Liver (tissue), 9 donors: ENCODE measurements around the gene PLEKHA7. TPM values are rescaled to one million over a fixed set of nuclear protein-coding genes. Genes with fewer than 3 reads are reported as not detected.
"Not testable (repeated sequence)": the region's sequence is repeated elsewhere in the genome, so short reads cannot be mapped to it uniquely, and the experiment has no call there.

Experiments used
- DNase-seq: peaks from one replicate; pipeline ENCODE4 v3.0.0-alpha.2; 2017; ENCODE audit warnings: low spot score
- H3K27ac ChIP-seq, 2 donors: one replicate each; pipeline ENCODE4 v1.7.0; 2013; ENCODE audit warnings: inconsistent platforms in 2 of 2, low read length in 2 of 2, control low read depth in 1 of 2, low read depth in 1 of 2, mild to moderate bottlenecking in 1 of 2
- H3K27me3 ChIP-seq, 4 donors: one replicate each; pipeline versions ENCODE4 v1.6.1 to v1.7.0; 2013; ENCODE audit warnings: low read length in 3 of 4, inconsistent platforms in 1 of 4, mild to moderate bottlenecking in 1 of 4, moderate library complexity in 1 of 4; ENCODE audit not compliant: control insufficient read depth in 4 of 4, insufficient read depth in 4 of 4
- H3K36me3 ChIP-seq, 4 donors: one replicate each; pipeline versions ENCODE4 v1.6.1 to v1.7.0; 2013; ENCODE audit warnings: low read length in 3 of 4, mild to moderate bottlenecking in 3 of 4, low read depth in 1 of 4, moderate library complexity in 1 of 4; ENCODE audit not compliant: control insufficient read depth in 4 of 4, insufficient read depth in 3 of 4
- H3K4me1 ChIP-seq, 4 donors: one replicate each; pipeline versions ENCODE4 v1.6.1 to v1.7.0; 2013; ENCODE audit warnings: low read length in 3 of 4, mild to moderate bottlenecking in 3 of 4, moderate library complexity in 1 of 4; ENCODE audit not compliant: control insufficient read depth in 4 of 4, insufficient read depth in 4 of 4
- H3K4me3 ChIP-seq, 3 donors: one replicate each; pipeline versions ENCODE4 v1.6.1 to v1.7.0; 2013; ENCODE audit warnings: low read length in 3 of 3, control low read depth in 1 of 3, low read depth in 1 of 3, mild to moderate bottlenecking in 1 of 3
- H3K9ac ChIP-seq, 2 donors: one replicate each; pipeline ENCODE4 v1.7.0; 2013; ENCODE audit warnings: low read length in 2 of 2, mild to moderate bottlenecking in 2 of 2, moderate library complexity in 2 of 2, control low read depth in 1 of 2, low read depth in 1 of 2
- H3K9me3 ChIP-seq, 4 donors: one replicate each; pipeline versions ENCODE4 v1.6.1 to v1.7.0; 2013; ENCODE audit warnings: low read length in 3 of 4; ENCODE audit not compliant: control insufficient read depth in 4 of 4
- EGR1 ChIP-seq, 2 donors: IDR thresholded peaks; 2 replicates each; pipeline ENCODE4 v1.6.1; 2016 to 2018; ENCODE audit warnings: antibody characterized with exemption in 2 of 2, low read depth in 2 of 2
- FOXA1 ChIP-seq: IDR thresholded peaks from 2 replicates; pipeline ENCODE4 v1.6.1; 2016; ENCODE audit warnings: antibody characterized with exemption
- FOXA2 ChIP-seq: IDR thresholded peaks from 2 replicates; pipeline ENCODE4 v1.6.1; 2016; ENCODE audit warnings: antibody characterized with exemption
- GABPA ChIP-seq, 2 donors: IDR thresholded peaks in 1 of 2; conservative IDR thresholded peaks in 1 of 2; 2 replicates each; pipeline ENCODE4 v1.6.1; 2016; ENCODE audit warnings: antibody characterized with exemption in 2 of 2, mild to moderate bottlenecking in 1 of 2, moderate library complexity in 1 of 2
- HNF4A ChIP-seq, 2 donors: conservative IDR thresholded peaks; 2 replicates each; pipeline ENCODE4 v1.6.1; 2016; ENCODE audit warnings: antibody characterized with exemption in 2 of 2, mild to moderate bottlenecking in 2 of 2
- NR2F2 ChIP-seq: IDR thresholded peaks from 2 replicates; pipeline ENCODE4 v1.6.1; 2016; ENCODE audit warnings: antibody characterized with exemption
- RAD21 ChIP-seq, 2 donors: IDR thresholded peaks; 2 replicates each; pipeline ENCODE4 v1.6.1; 2016; ENCODE audit warnings: antibody characterized with exemption in 2 of 2, mild to moderate bottlenecking in 2 of 2
- RXRA ChIP-seq, 2 donors: IDR thresholded peaks; 2 replicates each; pipeline ENCODE4 v1.6.1; 2017 to 2018; ENCODE audit warnings: antibody characterized with exemption in 2 of 2, mild to moderate bottlenecking in 1 of 2
- SP1 ChIP-seq: IDR thresholded peaks from 2 replicates; pipeline ENCODE4 v1.6.1; 2018; ENCODE audit warnings: antibody characterized with exemption, mild to moderate bottlenecking
- TAF1 ChIP-seq: conservative IDR thresholded peaks from 2 replicates; pipeline ENCODE4 v1.6.1; 2016; ENCODE audit warnings: antibody characterized with exemption, mild to moderate bottlenecking
- WGBS: extraction: QIAGEN DNeasy Blood & Tissue Kit; methylation state at CpG from one replicate; pipeline ENCODE4 v1.1.7; 2013; 5-methylcytosine and 5-hydroxymethylcytosine counted together
- polyA plus RNA-seq, 2 donors: library from polyadenylated mRNA; stranded (reverse) in 1 of 2; unstranded in 1 of 2; fragments of 200-250 nt in 1 of 2; fragments of >200 nt in 1 of 2; fragmentation: Nextera tagmentation in 1 of 2; extraction: Ambion mirVana in 1 of 2; gene quantifications; one replicate each; pipeline versions ENCODE4 v1.2.1 to v1.2.3, GENCODE V29; 2013 to 2015
- total RNA-seq, 2 donors: library from RNA; depleted of rRNA; stranded (reverse); fragments of >200 nt; gene quantifications; one replicate each; pipeline ENCODE4 v1.2.3, GENCODE V29; 2014
- TF ChIP-seq, protein P1 (sequence below): IDR thresholded peaks from 2 replicates; pipeline ENCODE4 v1.6.1; 2016; ENCODE audit warnings: antibody characterized with exemption
- TF ChIP-seq, protein P2 (sequence below): fragments of 150-350 bp; IDR thresholded peaks from 2 replicates; pipeline ENCODE4 v1.5.1; 2017; ENCODE audit warnings: improper control_type of control experiment, low read depth, low read length; ENCODE audit not compliant: missing input control
- donor health status: healthy.
- donor health status: healthy.
- donor health status: healthy.
- donor health status: healthy.
- donor health status: healthy.

PLEKHA7 gene
- total and polyA plus RNA-seq, 4 donors: 6.1 to 28.8 (median 8.5) TPM

DNA sequence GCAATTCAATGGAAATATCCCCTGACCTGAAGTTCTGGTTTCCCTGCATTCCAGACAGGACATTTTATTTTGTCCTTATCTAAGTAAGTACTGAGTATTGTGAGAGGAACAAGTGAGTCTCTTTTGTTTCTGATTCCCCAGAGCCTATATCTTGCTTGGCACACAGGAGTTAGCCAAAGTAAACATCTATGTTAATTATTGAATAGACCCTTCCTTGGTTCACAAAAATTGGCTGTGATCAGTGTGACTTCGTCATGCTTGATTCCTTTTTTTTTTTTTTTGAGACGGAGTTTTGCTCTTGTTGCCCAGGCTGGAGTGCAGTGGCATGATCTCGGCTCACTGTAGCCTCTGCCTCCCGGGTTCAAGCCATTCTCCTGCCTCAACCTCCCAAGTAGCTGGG, 34.3 kb upstream of the PLEKHA7 start:
- H3K36me3 ChIP-seq, H3K27ac ChIP-seq, H3K9me3 ChIP-seq, DNase-seq, H3K4me3 ChIP-seq, H3K27me3 ChIP-seq, H3K9ac ChIP-seq, H3K4me1 ChIP-seq: not testable (repeated sequence)
- WGBS: 48% methylated on average over 4 of the region's 4 CpGs
- TF ChIP-seq FOXA2 (peak; percentile 59), HNF4A (conservative IDR thresholded peaks at IDR 0.05) (peak in 1 of 2 donors; percentile 11)

DNA sequence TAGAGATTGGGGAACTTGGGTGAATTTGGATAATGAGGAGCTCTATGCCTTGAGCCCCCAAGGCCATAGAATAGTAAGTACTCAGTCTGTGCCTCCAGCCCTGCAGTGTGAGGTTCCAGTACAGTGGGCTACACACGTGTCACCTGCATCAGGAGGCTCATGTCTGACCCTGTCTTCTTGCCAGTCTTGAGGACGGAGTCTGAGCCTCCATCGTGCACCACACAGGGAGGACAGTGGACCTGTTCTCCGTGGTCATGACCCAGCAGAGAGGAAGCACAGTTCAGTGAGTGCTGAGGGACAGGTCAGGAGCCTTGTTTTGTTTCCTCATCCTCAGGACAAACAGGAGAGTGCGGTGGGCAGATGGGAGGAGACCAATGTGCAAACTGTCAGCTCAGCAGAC, 32.5 kb upstream of the PLEKHA7 start:
- Histone ChIP-seq H3K27ac (no peak overlapping the region), H3K9me3 (no peaks in the 10 kb centered on the region), H3K36me3 (no peaks in the 10 kb centered on the region), H3K4me1 (peaks cover 0 to 5% (median 1%) of the 10 kb centered on the region in 4 donors), H3K27me3 (no peaks in the 10 kb centered on the region), H3K4me3 (no peak overlapping the region), H3K9ac (no peak overlapping the region)
- 64% methylated on average over 5 of the region's 5 CpGs for WGBS
- DNase-seq: no peak
- no peak for TF ChIP-seq NR2F2
- TF ChIP-seq RAD21 (IDR thresholded peaks at IDR 0.05): no peak
- no peak for TF ChIP-seq EGR1 (IDR thresholded peaks at IDR 0.05; ENCODE audit: low read depth in 2 of 2)
- TF ChIP-seq, protein P1, sequence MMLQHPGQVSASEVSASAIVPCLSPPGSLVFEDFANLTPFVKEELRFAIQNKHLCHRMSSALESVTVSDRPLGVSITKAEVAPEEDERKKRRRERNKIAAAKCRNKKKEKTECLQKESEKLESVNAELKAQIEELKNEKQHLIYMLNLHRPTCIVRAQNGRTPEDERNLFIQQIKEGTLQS: no peak
- TF ChIP-seq GABPA (IDR thresholded peaks at IDR 0.05 in 1 of 2, conservative IDR thresholded peaks at IDR 0.05 in 1 of 2): no peak
- TF ChIP-seq SP1: no peak

DNA sequence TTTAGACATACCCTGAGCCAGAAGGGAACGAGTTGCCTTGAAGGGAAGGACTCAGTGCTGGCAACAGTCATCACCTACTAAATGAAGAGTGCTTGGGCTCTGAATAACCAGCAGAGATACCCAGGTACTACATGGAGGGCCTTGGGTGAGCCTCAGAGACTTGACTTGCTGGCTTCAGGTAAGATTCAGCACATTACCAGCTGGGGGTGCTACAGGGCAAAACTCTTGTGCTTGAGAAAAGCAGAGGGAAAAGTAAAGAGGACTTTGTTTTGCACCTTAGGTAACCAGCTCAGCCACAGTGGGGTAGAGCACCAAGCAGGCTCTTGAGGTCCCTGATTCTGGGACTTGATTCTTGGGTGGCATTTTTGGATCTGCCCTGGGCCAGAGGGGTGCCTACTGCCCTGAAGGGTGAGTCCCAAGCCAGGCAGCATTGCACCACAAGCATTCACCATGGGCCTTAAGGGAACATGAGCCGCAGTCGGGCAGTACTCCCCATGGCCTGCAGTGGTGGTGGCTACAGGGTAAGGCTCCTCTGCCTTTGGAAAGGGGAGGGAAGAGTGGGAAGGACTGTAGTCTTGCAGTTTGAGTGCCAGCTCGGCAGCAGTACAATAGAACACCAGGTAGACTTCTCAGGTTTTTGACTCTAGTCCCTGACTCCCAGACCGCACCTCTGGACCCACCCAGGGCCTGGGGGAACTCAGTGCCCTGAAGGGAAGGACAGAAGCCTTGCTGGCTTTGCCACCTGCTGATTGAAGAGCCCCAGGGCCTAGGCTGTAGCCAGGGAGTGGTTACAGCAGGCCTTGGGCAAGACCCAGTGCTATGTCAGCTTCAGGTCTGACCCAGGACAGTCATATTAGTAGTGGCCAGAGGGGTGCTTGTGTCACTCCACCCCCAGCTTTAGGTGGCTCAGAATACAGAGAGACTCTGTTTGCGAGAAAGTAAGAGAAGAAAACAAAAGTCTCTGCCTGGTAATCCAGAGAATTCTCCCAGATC, 22.7 kb upstream of the PLEKHA7 start:
- DNase-seq: no peak
- TF ChIP-seq FOXA1 (no peak), TAF1 (no peak), RAD21 (IDR thresholded peaks at IDR 0.05) (peak; percentile 18 to 68), EGR1 (IDR thresholded peaks at IDR 0.05; ENCODE audit: low read depth in 2 of 2) (no peak), GABPA (IDR thresholded peaks at IDR 0.05 in 1 of 2, conservative IDR thresholded peaks at IDR 0.05 in 1 of 2) (no peak), RXRA (IDR thresholded peaks at IDR 0.05) (no peak)
- TF ChIP-seq, protein P1: no peak
- TF ChIP-seq, protein P2, sequence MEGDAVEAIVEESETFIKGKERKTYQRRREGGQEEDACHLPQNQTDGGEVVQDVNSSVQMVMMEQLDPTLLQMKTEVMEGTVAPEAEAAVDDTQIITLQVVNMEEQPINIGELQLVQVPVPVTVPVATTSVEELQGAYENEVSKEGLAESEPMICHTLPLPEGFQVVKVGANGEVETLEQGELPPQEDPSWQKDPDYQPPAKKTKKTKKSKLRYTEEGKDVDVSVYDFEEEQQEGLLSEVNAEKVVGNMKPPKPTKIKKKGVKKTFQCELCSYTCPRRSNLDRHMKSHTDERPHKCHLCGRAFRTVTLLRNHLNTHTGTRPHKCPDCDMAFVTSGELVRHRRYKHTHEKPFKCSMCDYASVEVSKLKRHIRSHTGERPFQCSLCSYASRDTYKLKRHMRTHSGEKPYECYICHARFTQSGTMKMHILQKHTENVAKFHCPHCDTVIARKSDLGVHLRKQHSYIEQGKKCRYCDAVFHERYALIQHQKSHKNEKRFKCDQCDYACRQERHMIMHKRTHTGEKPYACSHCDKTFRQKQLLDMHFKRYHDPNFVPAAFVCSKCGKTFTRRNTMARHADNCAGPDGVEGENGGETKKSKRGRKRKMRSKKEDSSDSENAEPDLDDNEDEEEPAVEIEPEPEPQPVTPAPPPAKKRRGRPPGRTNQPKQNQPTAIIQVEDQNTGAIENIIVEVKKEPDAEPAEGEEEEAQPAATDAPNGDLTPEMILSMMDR: peak; percentile 3
- WGBS: 89% methylated on average over 6 of the region's 6 CpGs

DNA sequence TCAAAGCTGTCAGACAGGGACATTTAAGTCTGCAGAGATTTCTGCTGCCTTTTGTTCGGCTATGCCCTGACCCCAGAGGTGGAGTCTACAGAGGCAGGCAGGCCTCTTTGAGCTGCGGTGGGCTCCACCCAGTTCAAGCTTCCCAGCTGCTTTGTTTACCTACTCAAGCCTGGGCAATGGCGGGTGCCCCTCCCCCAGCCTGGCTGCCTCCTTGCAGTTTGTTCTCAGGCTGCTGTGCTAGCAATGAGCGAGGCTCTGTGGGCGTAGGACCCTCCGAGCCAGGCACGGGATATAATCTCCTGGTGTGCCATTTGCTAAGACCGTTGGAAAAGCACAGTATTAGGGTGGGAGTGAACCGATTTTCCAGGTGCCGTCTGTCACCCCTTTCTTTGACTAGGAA, 19.8 kb upstream of the PLEKHA7 start:
- 92% methylated on average over 10 of the region's 10 CpGs for WGBS
- H3K36me3 ChIP-seq, H3K9me3 ChIP-seq, H3K4me3 ChIP-seq, DNase-seq, H3K27ac ChIP-seq, H3K27me3 ChIP-seq, H3K9ac ChIP-seq, H3K4me1 ChIP-seq: not testable (repeated sequence)

More for the DNA sequence above, 22.7 kb upstream of the PLEKHA7 start:
- H3K9ac ChIP-seq: no peak overlapping the region
- H3K36me3 ChIP-seq: no peaks in the 10 kb centered on the region
- no peak overlapping the region for H3K27ac ChIP-seq
- H3K4me3 ChIP-seq: no peak overlapping the region
- no peaks in the 10 kb centered on the region for H3K27me3 ChIP-seq
- no peaks in the 10 kb centered on the region for H3K4me1 ChIP-seq
- H3K9me3 ChIP-seq: no peaks in the 10 kb centered on the region
